Vagina (tissue), 2 donors: Measurements from ENCODE around the gene RABL6. TPM values are rescaled to one million over a fixed set of nuclear protein-coding genes. Genes with fewer than 3 reads are reported as not detected.

Source experiments
- DNase-seq, 2 donors: peaks; one replicate each; pipeline ENCODE4 v3.0.0-alpha.2; 2017; ENCODE audit errors: extremely low spot score in 2 of 2
- H3K27ac ChIP-seq: fragments of 200-600 bp; sonication (generic); one replicate; pipeline ENCODE4 v1.5.1; 2019
- H3K27me3 ChIP-seq: fragments of 200-600 bp; sonication (generic); one replicate; pipeline ENCODE4 v1.5.1; 2019
- H3K36me3 ChIP-seq, 2 donors: fragments of 200-600 bp; sonication (generic); one replicate each; pipeline ENCODE4 v1.5.1; 2017 to 2019
- H3K4me1 ChIP-seq: fragments of 200-600 bp; sonication (generic); one replicate; pipeline ENCODE4 v1.5.1; 2019
- H3K4me3 ChIP-seq, 2 donors: fragments of 200-600 bp; sonication (generic); 1 replicate in 1 of 2; 2 replicates in 1 of 2; pipeline ENCODE4 v1.5.1; 2016 to 2019
- H3K9me3 ChIP-seq: fragments of 200-600 bp; sonication (generic); one replicate; pipeline ENCODE4 v1.5.1; 2019
- CTCF ChIP-seq, 3 experiments: fragments of 450-650 bp in 2 of 3; fragments of 200-600 bp in 1 of 3; sonication (generic) in 1 of 3; IDR thresholded peaks; one replicate each; pipeline ENCODE4 v1.5.1; 2017 to 2019; ENCODE audit warnings: antibody characterized with exemption in 3 of 3, mild to moderate bottlenecking in 2 of 3, moderate library complexity in 2 of 3
- POLR2A ChIP-seq, 2 donors: fragments of 450-650 bp; IDR thresholded peaks; one replicate each; pipeline ENCODE4 v1.6.1; 2017; ENCODE audit warnings: antibody characterized with exemption in 2 of 2, mild to moderate bottlenecking in 2 of 2, moderate library complexity in 2 of 2
- POLR2AphosphoS5 ChIP-seq, 2 donors: sonication (generic); formaldehyde crosslinking; IDR thresholded peaks; one replicate each; pipeline ENCODE4 v1.9.0; 2017; ENCODE audit warnings: antibody characterized with exemption in 2 of 2, mild to moderate bottlenecking in 2 of 2, low read depth in 1 of 2; ENCODE audit not compliant: insufficient read depth in 1 of 2
- intact Hi-C: fragments of 100-400 bp; cut with DNase I; formaldehyde crosslinking; loops from one replicate; pipeline ENCODE4 v1.15.1; 2023
- total RNA-seq: library from RNA; depleted of rRNA; stranded (reverse); fragments of >200 nt; gene quantifications from one replicate; pipeline ENCODE4 v1.2.3, GENCODE V29; 2016

Gene RABL6
- total RNA-seq, 1 donor from 2014 or later = 31.7 TPM

GRCh38 chr9:136853596-136854112, 45.9 kb downstream of the RABL6 start:
- Histone ChIP-seq H3K27ac (no peak overlapping the region), H3K36me3 (no peaks in the 10 kb centered on the region), H3K9me3 (no peaks in the 10 kb centered on the region), H3K27me3 (no peaks in the 10 kb centered on the region), H3K4me3 (no peak overlapping the region), H3K4me1 (peaks cover 24% of the 10 kb centered on the region)
- DNase-seq = no peak
- intact Hi-C loops = loop anchor here (2.0 kb wide), 1 partner anchor 33 kb away; no protein-coding TSS in a partner anchor
- TF ChIP-seq CTCF (IDR thresholded peaks at IDR 0.05) = no peak
- TF ChIP-seq POLR2A (IDR thresholded peaks at IDR 0.05) = no peak
- no peak for TF ChIP-seq POLR2AphosphoS5 (IDR thresholded peaks at IDR 0.05; ENCODE audit: insufficient read depth in 1 of 2, low read depth in 1 of 2)

- no peaks in the 10 kb centered on the region for H3K27me3 ChIP-seq
- TF ChIP-seq POLR2A (IDR thresholded peaks at IDR 0.05) = no peak
- no peak for TF ChIP-seq POLR2AphosphoS5 (IDR thresholded peaks at IDR 0.05; ENCODE audit: insufficient read depth in 1 of 2, low read depth in 1 of 2)
- no peak for TF ChIP-seq CTCF (IDR thresholded peaks at IDR 0.05)
- H3K27ac ChIP-seq = no peak overlapping the region
- no peak for DNase-seq
- peaks cover 30% of the 10 kb centered on the region for H3K4me1 ChIP-seq
- H3K9me3 ChIP-seq = no peaks in the 10 kb centered on the region
- intact Hi-C loops = loop anchor here (2.0 kb wide), 1 partner anchor 33 kb away; no protein-coding TSS in a partner anchor
- no peak overlapping the region for H3K4me3 ChIP-seq
- H3K36me3 ChIP-seq = no peaks in the 10 kb centered on the region
Observed at GRCh38 chr9:136854113-136854841, 46.5 kb downstream of the RABL6 start.

- DNase-seq = no peak
- intact Hi-C loops = loop anchor here (2.0 kb wide), 1 partner anchor 34 kb away; no protein-coding TSS in a partner anchor
Observed at GRCh38 chr9:136854842-136855460, 47.2 kb downstream of the RABL6 start.

GRCh38 chr9:136855461-136856078, 47.8 kb downstream of the RABL6 start:
- no peaks in the 10 kb centered on the region for H3K9me3 ChIP-seq
- intact Hi-C loops = loop anchor here (2.0 kb wide), 1 partner anchor 35 kb away; no protein-coding TSS in a partner anchor
- no peak for TF ChIP-seq POLR2A (IDR thresholded peaks at IDR 0.05)
- TF ChIP-seq POLR2AphosphoS5 (IDR thresholded peaks at IDR 0.05; ENCODE audit: insufficient read depth in 1 of 2, low read depth in 1 of 2) = no peak
- no peak for TF ChIP-seq CTCF (IDR thresholded peaks at IDR 0.05)
- peaks cover 0 to 3% of the 10 kb centered on the region in 2 donors for H3K36me3 ChIP-seq
- H3K27me3 ChIP-seq = no peaks in the 10 kb centered on the region
- DNase-seq = no peak
- no peak overlapping the region for H3K4me3 ChIP-seq
- H3K4me1 ChIP-seq = peaks cover 22% of the 10 kb centered on the region
- no peak overlapping the region for H3K27ac ChIP-seq

More at GRCh38 chr9:136854842-136855460, 47.2 kb downstream of the RABL6 start:
- no peak overlapping the region for H3K27ac ChIP-seq
- H3K27me3 ChIP-seq = no peaks in the 10 kb centered on the region
- H3K9me3 ChIP-seq = no peaks in the 10 kb centered on the region
- TF ChIP-seq CTCF (IDR thresholded peaks at IDR 0.05) = no peak
- no peak for TF ChIP-seq POLR2A (IDR thresholded peaks at IDR 0.05)
- TF ChIP-seq POLR2AphosphoS5 (IDR thresholded peaks at IDR 0.05; ENCODE audit: insufficient read depth in 1 of 2, low read depth in 1 of 2) = no peak
- no peaks in the 10 kb centered on the region for H3K36me3 ChIP-seq
- H3K4me1 ChIP-seq = peaks cover 28% of the 10 kb centered on the region
- H3K4me3 ChIP-seq = no peak overlapping the region
